NCI-H1694 treated with DMSO at 0.1 percent for 48 hours (cell line): ENCODE measurements around the gene SIRT3.
A peak's percentile ranks its signal among the peaks of the same experiment; 100 is the strongest.

Experiments used
- DNase-seq: peaks from one replicate; lab custom pipeline; 2025; lab: John Stamatoyannopoulos, UW

The SIRT3 gene

DNA sequence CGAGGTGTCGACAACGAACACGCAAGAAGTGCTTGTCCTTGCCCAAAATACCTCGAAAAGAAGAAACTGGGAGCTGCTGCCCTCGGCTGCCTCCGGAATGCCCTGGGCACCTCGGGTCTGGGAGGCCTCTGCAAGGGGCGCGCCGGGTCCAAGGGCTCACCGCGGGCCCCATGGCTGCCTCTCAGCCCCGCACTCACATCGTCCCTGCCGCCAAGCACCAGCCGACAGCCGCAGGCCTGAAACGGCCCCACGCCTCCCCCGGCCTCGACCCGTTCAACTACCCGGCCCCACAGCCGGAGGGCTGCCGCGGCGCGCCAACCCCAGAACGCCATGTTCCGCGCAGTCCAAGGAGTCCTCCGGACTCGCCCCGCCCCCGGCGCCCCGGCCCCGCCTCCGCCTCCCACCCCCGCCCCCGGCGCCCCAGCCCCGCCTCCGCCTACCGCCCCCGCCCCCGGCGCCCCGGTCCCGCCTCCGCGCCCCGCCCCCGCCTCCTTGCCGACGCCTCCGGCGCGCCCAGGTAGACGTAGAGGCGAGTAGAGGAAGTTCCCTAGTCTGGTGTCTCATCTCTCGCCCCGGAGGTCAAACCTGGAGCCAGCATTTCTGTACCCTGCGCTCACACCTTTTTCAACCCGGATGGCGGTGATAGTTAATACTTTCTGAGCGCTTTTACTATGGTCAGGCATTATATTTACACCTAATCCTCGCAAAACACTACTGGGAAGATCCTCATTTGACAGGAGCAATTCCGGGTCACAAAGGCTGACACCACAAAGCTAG is at the start of gene SIRT3:
Gene SIRT3, minus strand, starts transcription at position 346 of the 777 bp plus-strand sequence. Its CDS starts 14 bp downstream, at position 332.
- DNase-seq: peak; percentile 40

DNA sequence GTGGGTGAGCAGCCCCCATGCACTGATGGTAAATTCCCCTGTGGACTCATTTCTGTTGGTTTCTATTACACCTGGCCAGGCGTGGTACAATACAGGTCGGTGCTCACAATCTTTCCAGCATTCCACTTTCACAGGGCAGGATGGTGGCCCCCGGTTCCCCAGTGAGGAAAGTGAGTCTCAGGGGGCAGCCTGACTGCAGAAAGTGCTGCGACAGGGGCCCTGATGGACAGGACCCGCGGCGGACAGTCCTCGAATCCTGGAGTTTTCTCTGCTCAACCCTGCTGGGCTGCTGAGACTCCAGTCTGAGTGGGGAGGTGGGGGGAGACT is 49.7 kb upstream of the SIRT3 start:
- DNase-seq: no peak

DNA sequence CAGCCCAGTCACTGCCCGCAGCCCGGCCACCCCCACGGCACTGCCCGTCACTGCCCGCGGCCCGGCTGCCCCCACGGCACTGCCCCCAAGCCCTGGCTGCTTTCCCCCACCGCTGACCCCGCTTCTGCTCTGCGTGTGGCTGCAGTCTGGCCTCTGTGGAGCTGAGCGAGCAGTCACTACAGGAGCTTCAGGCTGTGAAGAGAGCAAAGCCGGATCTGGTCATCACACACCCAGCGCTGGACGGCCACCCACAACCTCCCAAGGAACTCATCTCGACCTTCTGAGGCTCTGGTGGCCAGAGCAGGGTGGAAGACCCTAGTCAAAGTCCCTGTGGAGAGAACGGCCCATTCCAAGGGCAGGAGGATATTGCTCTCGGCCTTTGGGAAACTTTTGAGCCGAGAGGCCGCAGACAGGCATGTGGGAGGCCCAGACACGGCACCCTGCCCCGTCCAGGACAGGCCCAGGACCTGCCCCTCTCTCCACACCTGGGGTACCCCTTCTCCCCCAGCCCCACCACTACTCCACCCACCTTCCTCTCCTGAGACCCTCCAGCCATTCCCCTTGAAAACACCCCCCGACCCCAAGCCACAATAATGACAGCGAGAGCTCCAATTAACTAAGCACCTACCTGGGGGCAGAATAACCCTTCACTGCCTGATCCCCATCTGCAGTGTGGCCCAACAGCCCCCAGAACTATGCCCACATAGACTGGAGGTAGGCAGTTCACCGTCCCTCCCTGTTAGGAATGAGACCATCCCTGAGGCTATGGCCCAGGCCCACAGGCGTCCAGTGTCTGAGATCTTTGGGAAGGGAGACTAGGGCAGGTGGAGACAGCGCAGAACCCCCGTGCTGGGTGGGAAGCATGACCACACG is 49.1 kb upstream of the SIRT3 start:
- no peak for DNase-seq

DNA sequence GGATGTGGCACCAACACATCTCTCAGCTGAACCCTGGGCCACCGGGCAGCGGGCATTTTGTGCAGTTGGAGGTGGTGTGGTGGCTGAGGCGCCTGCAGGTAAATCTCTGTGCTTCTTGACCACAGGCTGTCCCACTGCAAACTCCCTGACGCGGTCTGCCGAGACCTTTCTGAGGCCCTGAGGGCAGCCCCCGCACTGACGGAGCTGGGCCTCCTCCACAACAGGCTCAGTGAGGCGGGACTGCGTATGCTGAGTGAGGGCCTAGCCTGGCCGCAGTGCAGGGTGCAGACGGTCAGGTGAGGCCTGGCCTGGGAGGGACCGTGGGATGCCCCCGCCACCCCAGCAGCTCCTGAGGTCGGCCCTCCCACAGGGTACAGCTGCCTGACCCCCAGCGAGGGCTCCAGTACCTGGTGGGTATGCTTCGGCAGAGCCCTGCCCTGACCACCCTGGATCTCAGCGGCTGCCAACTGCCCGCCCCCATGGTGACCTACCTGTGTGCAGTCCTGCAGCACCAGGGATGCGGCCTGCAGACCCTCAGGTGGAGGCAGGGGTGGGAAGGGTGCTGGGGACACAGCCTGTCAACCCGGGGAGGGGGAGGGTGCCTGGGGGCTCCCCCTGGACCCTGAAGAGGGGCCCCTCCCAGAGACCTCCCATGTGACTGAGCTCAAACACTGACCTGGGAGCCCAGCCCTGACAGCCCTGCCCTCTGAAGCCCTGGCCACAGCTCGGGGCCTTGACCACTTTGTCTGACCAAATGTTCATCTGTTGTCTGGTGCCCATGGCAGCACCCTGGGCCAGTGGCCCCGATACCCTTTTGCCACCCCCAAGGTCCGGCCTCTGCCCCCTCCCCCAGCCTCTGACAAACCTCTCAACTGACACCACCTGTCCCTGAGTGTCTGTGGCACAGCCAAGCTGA is 48.2 kb upstream of the SIRT3 start:
- no peak for DNase-seq

DNA sequence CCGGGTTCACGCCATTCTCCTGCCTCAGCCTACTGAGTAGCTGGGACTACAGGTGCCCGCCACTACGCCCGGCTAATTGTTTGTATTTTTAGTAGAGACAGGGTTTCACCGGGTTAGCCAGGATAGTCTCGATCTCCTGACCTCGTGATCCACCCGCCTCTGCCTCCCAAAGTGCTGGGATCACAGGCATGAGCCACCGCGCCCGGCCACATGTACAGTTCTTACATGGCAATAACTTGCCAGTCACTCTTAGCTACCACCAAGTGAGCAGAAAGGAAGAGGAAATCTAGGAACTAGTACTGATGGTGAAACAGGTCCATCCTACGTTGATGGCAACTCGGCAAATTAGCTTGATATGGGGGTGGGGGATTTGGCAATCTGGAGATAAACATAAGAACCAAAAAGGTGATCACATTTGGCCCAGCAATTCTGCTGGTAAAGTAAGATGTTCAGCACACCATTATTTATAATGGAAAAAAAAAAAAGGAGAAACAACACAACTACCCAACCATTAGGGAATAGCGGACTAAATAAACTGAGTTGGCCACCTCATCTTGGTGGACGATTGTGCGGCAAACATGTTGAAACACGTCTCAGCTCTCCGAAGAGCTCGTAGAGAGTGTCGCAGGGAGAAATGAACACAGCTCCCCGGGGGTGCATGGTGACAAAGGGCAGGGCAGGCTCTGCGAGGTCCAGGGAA is 47.4 kb upstream of the SIRT3 start:
- no peak for DNase-seq

DNA sequence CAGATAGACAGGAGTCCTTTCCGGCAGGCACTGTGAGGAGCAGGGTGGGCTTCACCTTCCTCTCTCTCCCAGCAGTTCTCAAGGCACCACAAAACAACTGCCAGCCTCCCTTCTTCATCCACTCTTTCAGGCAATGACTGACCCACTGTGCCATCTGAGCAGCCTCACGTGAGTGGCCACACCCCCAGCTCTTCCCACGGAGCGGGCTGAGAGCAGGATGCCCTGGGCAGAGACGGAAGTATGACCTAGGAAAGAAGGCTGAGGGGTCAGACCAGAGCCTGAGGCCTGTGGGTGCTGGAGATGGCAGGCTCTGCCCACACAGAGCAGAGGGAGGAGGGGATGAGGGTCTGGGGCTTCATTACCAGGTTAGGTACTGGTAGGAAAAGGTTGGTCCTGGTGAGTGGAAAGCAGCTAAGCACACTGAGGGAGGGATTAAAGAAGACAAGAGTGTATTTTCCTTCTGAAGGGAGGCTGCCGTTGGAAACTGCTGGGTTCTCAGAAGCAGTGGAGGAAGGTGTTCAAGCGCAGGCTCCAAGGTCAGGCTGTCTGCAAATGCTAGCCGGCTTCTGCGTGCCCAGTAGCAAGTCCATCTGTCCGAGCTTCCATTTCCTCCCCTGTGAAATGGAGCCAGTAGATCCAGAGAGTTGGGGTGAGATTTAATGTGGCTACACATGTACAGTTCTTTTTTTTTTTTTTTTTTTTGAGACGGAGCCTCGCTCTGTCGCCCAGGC is 46.7 kb upstream of the SIRT3 start:
- DNase-seq: no peak

DNA sequence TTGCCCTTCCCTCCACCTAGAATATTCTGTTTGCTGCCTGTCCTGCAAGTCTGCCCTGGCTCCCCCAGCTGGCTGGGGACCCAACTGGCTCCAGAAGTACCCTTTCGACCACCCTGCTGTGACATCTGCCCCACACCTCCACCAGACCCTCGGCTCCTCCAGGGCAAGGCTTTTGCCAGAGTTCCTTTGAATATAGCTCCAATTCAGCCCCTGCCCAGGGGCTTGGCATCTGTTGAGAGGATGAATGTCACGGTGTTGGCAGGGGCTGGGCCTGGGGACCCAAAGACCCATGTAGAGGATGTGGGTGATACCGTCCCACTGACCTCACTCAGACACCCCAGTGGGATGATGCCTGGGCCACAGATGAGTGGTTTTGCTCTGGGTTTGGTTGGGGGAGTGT is 46.0 kb upstream of the SIRT3 start:
- DNase-seq: no peak

DNA sequence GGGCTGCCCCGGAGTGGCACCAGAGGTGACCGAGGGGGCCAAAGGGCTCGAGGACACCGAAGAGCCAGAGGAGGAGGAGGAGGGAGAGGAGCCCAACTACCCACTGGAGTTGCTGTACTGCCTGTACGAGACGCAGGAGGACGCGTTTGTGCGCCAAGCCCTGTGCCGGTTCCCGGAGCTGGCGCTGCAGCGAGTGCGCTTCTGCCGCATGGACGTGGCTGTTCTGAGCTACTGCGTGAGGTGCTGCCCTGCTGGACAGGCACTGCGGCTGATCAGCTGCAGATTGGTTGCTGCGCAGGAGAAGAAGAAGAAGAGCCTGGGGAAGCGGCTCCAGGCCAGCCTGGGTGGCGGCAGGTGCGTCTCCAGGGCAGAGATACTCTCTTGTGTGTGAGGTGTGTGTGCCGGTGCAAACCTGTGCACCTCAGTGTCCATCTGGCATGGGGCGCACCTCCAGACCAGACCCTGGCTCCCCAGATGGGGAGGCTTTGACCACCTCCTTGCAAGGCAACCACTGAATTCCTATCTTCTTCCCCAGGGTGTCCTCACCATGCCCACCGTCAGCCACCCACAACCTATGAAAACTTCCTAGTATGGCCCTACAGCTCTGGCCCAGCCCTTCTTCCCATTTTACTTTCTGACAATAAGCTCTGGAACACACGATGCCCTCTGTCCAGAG is 45.5 kb upstream of the SIRT3 start:
- DNase-seq: no peak

DNA sequence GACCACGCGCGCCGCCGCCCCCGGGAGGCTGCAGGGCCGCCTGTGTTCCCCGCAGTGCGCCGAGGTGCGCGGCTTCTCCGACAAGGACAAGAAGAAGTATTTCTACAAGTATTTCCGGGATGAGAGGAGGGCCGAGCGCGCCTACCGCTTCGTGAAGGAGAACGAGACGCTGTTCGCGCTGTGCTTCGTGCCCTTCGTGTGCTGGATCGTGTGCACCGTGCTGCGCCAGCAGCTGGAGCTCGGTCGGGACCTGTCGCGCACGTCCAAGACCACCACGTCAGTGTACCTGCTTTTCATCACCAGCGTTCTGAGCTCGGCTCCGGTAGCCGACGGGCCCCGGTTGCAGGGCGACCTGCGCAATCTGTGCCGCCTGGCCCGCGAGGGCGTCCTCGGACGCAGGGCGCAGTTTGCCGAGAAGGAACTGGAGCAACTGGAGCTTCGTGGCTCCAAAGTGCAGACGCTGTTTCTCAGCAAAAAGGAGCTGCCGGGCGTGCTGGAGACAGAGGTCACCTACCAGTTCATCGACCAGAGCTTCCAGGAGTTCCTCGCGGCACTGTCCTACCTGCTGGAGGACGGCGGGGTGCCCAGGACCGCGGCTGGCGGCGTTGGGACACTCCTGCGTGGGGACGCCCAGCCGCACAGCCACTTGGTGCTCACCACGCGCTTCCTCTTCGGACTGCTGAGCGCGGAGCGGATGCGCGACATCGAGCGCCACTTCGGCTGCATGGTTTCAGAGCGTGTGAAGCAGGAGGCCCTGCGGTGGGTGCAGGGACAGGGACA is 44.8 kb upstream of the SIRT3 start:
- no peak for DNase-seq

DNA sequence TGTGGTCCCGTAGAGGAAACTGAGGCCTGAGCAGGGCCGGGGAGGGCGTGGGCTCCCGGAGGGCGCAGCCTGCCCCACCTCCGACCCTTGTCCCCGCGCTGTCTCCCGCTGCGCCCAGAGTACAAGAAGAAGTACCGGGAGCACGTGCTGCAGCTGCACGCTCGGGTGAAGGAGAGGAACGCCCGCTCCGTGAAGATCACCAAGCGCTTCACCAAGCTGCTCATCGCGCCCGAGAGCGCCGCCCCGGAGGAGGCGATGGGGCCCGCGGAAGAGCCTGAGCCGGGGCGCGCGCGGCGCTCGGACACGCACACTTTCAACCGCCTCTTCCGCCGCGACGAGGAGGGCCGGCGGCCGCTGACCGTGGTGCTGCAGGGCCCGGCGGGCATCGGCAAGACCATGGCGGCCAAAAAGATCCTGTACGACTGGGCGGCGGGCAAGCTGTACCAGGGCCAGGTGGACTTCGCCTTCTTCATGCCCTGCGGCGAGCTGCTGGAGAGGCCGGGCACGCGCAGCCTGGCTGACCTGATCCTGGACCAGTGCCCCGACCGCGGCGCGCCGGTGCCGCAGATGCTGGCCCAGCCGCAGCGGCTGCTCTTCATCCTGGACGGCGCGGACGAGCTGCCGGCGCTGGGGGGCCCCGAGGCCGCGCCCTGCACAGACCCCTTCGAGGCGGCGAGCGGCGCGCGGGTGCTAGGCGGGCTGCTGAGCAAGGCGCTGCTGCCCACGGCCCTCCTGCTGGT is 44.0 kb upstream of the SIRT3 start:
- DNase-seq: no peak

DNA sequence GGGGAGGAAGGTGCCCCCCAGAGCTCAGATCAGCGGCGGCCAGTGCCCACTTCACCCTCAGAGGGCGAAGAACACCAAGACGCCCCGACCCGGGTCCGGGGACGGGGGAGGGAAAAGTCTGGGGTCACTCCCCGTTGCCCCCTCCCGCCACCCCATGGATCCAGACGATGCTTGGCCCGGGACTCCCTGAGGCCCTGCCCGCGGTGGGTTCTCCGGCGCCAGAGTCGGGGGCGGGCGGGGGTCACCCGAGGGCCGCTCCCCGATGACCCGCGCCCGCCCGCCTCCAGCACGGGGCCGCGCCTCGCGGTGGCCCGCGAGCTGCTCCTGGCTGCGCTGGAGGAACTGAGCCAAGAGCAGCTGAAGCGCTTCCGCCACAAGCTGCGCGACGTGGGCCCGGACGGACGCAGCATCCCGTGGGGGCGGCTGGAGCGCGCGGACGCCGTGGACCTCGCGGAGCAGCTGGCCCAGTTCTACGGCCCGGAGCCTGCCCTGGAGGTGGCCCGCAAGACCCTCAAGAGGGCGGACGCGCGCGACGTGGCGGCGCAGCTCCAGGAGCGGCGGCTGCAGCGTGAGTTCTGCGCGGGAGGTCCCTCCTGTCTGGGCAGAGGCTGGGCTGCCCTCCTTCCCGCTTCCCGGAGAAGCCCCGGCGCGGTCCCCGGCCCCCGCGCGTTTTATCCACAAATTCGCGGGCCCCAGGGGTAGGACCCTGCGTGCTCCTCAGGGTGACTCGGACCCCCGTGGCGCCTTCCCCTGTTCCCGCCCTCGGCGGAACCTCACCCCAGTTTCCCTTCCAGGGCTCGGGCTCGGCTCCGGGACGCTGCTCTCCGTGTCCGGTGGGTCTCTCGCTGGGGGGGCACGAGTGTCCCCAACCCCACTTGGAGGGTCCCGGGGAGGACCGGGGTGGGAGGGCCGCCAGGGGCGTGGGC is 43.2 kb upstream of the SIRT3 start:
- no peak for DNase-seq

DNA sequence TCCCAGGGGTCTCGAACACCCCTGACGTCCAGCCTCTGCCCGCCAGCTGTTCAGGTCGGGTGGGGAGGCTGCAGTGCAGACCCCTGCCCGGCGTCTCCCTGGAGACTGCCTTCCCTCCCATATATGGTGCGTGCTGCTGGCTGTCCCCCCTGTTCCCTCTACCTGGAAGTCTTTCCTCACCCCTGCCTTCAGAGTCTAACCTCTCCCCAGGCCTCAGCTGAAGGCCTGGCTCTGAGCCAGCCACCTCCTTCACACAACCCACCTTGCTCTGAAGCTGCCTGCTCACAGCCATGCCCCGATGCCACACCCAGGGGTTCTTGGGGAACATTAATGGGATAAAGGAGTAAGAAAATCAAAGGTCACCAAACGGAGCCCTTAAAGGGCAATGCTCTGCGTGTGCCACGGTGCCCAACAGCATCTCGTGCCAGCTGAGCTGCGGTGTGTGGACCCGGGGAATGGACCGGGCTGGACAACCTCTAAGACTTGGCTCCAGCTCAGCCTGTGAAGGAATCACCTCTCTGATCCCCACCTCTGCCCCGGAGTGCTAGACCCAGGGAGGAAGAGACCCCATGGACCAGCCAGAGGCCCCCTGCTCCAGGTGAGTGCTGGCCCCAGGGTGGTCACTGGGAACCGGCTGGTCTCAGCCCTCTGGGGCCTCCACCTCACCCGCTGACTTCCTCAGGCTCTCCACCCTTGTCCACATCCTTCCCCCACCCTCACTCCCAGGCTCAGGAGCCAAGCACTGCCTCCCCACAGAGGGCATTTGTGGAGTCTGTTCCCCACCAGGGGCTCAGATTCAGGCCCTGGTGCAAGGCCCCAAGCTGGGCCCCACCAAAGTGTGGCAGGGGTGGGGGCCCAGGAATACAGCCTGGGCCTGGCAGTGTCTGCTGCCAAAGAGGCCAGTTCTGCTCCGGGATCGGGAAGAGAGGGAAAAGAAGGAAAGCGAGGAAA is 42.1 kb upstream of the SIRT3 start, which contains the start of gene NLRP6:
Gene NLRP6, plus strand, starts transcription at position 407 of the 951 bp plus-strand sequence. Its CDS starts 163 bp downstream, at position 570.
- no peak for DNase-seq

DNA sequence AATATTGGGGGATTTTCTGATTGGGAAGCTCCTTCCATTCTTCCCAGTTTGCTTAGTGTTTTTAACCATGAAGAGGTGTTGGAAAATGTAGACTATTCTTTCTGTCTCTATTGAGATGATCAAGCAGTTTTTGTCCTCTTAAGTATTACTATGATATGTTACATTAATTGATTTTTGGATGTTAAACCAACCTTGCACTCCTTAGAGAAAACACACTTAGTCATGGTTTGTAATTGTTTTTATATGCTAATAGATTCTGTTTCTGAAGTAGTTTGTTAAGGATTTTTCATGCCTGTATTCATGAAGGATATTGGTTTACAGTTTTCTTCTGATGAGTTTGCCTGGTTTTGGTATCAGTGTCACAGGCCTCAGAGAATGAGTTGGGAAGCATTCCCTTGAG is 40.1 kb upstream of the SIRT3 start:
- no peak for DNase-seq

DNA sequence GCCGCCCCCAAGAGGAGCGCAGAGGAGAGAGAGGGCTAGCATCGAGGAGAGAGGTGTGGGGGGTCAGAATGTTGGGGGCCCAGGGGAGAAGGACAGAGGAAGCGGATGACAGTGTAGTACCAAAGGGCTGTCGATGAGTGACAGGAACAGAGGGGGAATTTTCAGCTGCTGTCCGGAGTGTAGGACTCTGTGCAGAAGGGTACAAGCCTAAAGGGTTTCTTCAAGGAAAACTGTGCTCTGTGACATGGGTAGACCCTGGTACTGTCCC is 36.7 kb upstream of the SIRT3 start:
- DNase-seq: no peak

DNA sequence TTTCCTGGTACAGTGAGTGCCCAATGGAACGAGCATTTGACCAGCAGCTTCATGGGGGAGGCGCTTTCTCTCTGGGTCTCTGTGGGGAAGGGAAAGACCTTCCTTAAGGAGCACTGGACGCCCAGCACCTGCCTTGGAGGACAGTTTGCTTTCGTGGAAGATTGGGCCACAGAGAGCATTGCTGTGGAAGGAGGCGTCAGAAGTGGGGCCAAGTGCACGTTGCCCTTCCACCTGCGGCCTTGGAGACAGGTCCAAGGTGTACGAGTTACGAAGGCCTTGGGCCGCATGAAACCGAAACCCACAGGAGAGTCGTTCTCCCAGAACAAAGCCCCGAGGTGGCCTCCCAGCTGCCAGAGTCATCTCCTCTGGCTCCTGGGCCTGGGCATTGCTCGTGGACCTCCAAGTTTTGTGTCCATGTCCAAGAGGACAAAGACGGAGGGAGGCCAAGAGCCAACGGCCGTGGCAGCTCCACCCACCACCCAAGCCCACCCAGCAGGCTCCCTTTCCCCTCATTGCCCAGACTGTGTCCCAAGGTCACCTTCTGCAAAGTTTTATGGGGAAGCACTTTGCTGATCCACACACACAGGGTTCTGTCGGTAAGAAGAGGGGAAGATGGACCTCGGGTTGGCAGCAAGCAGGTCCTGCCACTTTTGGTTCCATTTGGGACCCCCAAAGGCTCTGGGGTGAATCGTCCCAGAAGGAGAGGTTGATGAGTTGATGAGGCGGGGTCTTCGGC is 36.2 kb upstream of the SIRT3 start:
- DNase-seq: no peak

DNA sequence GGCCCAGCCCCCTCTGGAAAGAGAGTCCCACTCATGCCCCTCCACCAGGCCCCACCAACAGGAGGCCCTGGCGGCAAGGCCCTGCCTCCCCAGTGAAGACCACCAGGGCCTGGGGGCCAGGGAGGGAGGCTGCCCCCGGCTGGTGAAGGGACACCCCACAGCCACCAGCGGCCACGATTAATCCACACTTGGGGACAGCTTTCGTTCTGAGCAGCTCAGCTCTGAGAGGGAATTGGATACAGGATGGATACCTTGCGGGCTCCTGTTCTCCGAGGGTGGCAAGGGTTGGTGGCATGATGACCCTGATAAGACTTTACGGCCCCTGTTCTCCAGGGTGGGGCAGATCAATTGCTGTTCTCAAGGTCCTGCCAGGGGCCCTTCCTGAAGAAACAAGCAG is 35.2 kb upstream of the SIRT3 start:
- DNase-seq: no peak
